Lung microvascular endothelial cell (primary cell): ENCODE results near the gene PRDM16. TPM values are rescaled to one million over a fixed set of nuclear protein-coding genes. Genes with fewer than 3 reads are reported as not detected.

Experiments used
- DNase-seq, 2 donors: peaks; one replicate each; pipeline versions ENCODE4 v3.0.0 to v3.0.0-alpha.2; 2010; ENCODE audit warnings: low read depth in 2 of 2
- total RNA-seq: library from RNA; depleted of rRNA; stranded (reverse); fragments of >200 nt; gene quantifications from 2 replicates; pipeline ENCODE4 v1.2.1, GENCODE V29; 2014

Gene PRDM16
- total RNA-seq, 1 donor from 2014 or later = not detected

- no peak for DNase-seq
Observed at GRCh38 chr1:3368059-3368458, 299.1 kb downstream of the PRDM16 start.

GRCh38 chr1:3368711-3369445, 299.9 kb downstream of the PRDM16 start:
- DNase-seq = no peak

- peak in 1 of 2 donors; percentile 10 for DNase-seq
Observed at GRCh38 chr1:3369446-3370076, 300.6 kb downstream of the PRDM16 start.

GRCh38 chr1:3370856-3371703, 302.1 kb downstream of the PRDM16 start:
- no peak for DNase-seq

- DNase-seq = no peak
Observed at GRCh38 chr1:3372317-3372716, 303.3 kb downstream of the PRDM16 start.

- no peak for DNase-seq
Observed at GRCh38 chr1:3373175-3373574, 304.2 kb downstream of the PRDM16 start.

- DNase-seq = no peak
Observed at GRCh38 chr1:3373700-3374405, 304.9 kb downstream of the PRDM16 start.

GRCh38 chr1:3375245-3375644, 306.2 kb downstream of the PRDM16 start:
- no peak for DNase-seq

GRCh38 chr1:3377166-3377565, 308.2 kb downstream of the PRDM16 start:
- DNase-seq = no peak

- no peak for DNase-seq
Observed at GRCh38 chr1:3377604-3378279, 308.7 kb downstream of the PRDM16 start.

- no peak for DNase-seq
Observed at GRCh38 chr1:3378411-3379208, 309.6 kb downstream of the PRDM16 start.

- DNase-seq = no peak
Observed at GRCh38 chr1:3379934-3380333, 310.9 kb downstream of the PRDM16 start.

GRCh38 chr1:3380469-3380868, 311.5 kb downstream of the PRDM16 start:
- DNase-seq = no peak

- DNase-seq = no peak
Observed at GRCh38 chr1:3381901-3382300, 312.9 kb downstream of the PRDM16 start.

- no peak for DNase-seq
Observed at GRCh38 chr1:3382326-3383057, 313.5 kb downstream of the PRDM16 start.

GRCh38 chr1:3383679-3384078, 314.7 kb downstream of the PRDM16 start:
- DNase-seq = no peak

- DNase-seq = no peak
Observed at GRCh38 chr1:3384407-3384806, 315.4 kb downstream of the PRDM16 start.

- no peak for DNase-seq
Observed at GRCh38 chr1:3386205-3387002, 317.4 kb downstream of the PRDM16 start.

GRCh38 chr1:3387401-3387800, 318.4 kb downstream of the PRDM16 start:
- DNase-seq = no peak
